NCI-H2081 (cell line): ENCODE data around the gene PTGS1.
"Not testable (repeated sequence)": the region's sequence is repeated elsewhere in the genome, so short reads cannot be mapped to it uniquely, and the experiment has no call there.

Source experiments
- DNase-seq, 2 experiments: peaks; one replicate each; lab custom pipeline; 2025; lab: John Stamatoyannopoulos, UW

Gene PTGS1

DNA sequence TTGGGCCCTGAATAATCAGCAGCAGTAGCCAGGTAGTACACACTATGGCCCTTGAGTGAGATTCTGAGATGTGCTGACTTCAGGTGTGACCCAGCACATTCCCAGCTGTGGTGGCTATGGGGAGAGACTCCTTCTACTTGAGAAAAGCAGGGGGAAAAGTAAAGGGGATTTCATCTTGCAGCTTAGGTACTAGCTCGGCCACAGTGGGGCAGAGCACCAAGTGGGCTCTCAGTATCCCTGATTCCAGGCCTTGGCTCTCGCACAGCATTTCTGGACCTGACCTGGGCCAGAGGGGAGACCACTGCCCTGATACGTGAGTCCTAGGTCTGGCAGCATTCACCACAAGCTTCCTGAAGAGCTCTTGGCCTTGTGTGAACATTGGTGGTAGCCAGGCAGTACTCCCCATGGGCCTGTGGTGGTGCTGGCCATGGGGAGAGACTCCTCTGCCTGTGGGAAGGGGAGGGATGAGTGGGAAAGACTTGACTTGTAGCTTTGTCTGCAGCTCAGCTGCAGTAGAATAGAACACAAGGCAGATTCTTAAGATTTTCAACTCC lies 27.6 kb downstream of the PTGS1 start:
- DNase-seq = no peak

DNA sequence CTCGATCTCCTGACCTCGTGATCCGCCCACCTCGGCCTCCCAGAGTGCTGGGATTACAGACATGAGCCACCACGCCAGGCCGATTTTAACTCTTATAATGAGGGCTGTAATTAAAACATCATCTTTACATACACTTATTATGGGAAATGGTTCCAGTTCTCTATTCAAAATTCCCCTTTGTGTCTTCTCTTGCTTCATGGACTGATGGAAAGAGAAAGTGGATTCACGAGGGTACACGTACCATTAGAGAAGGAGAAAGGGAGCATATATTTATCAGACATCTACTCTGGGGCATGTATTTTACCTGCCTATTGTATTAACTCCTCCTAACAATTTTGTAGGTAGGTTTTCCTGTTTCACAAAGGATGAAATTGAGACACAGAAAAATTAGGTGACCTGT lies 31.1 kb downstream of the PTGS1 start:
- no peak for DNase-seq

DNA sequence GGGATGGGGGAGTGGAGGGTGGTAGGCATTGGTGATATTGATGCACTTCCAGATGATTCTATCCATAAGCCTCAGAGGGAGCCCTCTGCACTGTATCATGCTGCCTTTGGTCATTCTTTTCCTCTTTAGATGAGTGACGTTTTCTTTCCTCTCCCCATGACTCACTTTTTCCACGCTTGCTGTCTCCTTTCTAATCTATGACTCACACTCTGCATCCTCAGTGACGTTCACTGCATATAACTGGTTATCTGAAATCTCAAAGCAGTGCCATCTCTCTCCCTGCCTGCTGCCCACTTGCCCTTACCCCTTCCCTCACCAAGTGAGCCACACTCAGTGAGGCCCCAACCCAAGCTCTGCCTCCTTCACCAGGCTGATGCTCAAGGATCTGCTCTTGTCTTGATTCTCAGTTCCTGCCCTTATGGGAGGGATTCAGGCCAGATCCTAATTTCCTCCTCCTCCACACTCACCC lies 31.6 kb downstream of the PTGS1 start:
- no peak for DNase-seq

DNA sequence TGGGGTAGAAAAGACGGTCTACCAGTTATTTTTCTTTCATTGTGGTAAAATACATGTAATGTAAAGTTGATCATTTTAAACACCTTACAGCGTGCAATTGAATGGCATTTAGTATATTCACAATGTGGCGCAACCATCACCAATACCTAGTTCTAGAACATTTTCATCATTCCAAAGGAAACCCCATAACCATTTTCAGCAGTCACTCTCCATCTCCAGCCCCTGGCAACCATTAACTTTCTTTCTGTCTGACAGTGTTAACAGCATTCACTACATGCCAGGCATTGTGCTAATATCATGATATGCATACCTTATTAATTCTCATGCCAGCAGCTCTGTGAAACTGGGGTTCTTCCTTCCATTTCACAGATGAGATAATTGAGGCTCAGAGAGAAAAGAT lies 32.0 kb downstream of the PTGS1 start:
- no peak for DNase-seq

DNA sequence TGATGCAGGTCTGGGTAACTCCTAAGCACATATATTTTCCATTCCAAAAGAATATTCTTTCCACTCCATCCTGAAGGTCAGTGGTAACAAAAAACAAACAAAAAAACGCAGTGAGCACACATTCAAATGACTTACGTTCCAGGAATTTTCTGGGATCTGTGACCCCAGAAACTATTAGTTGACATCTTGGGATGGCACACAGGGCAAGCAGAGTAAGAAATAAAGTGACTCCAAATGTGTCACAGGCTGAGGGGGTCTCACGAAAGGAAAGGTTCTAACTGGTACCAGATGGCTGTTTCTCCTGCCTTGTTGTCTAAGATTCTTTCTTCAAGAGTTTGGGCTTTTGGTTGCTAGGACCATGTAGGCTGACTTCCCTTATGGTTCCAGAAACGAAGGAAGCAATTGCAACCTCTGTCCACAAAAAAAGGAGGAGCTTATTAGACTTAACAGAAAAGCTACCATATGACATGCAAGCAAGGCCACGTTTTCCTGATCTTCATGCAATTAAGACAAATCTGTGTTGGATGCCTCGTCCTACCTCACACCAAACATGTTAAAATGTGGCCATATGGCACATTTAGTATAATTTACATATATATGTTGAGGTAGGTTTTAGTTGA lies 32.7 kb downstream of the PTGS1 start:
- DNase-seq = no peak

DNA sequence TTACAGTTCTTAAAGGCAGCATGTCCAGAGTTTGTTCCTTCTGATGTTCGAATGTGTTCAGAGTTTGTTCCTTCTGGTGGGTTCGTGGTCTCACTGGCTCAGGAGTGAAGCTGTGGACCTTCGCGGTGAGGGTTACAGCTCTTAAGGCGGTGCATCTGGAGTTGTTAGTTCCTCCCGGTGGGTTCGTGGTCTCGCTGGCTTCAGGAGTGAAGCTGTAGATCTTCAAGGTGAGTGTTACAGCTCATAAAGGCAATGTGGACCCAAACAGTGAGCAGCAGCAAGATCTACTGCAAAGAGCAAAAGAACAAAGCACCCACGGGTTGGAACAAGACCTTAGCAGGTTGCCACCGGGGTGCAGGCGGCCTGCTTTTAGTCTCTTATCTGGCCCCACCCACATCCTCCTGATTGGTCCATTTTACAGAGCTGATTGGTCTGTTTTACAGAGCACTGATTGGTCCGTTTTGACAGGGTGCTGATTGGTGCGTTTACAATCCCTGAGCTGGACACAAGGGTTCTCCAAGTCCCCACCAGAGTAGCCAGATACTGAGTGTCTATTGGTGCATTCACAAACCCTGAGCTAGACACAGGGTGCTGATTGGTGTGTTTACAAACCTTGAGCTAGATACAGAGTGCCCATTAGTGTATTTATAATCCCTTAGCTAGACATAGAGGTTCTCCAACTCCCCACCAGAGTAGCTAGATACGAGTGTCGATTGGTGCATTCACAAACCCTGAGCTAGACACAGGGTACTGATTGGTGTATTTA lies 34.7 kb downstream of the PTGS1 start:
- DNase-seq = not testable (repeated sequence)

DNA sequence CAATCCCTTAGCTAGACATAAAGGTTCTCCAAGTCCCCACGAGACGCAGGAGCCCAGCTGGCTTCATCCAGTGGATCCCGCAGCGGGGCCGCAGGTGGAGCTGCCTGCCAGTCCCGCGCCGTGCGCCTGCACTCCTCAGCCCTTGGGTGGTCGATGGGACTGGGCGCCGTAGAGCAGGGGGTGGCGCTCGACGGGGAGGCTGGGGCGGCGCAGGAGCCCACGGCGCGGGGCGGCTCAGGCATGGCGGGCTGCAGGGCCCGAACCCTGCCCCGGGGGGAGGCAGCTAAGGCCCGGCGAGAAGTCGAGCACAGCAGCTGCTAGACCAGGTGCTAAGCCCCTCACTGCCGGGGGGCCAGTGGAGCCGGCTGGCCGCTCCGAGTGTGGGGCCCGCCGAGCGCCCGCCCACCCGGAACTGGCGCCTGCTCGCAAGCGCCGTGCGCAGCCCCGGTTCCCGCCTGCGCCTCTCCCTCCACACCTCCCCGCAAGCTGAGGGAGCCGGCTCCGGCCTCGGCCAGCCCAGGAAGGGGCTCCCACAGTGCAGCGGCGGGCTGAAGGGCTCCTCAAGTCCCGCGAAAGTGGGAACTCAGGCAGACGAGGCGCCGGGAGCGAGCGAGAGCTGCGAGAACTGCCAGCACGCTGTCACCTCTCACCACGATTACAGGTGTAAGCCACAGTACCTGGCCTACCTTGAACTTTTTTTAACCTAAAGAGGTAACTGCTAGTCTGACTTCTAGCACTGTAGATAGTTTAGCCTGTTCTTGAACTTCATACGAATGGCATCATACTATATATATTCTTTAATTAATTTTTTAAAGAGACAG lies 35.5 kb downstream of the PTGS1 start:
- no peak for DNase-seq

DNA sequence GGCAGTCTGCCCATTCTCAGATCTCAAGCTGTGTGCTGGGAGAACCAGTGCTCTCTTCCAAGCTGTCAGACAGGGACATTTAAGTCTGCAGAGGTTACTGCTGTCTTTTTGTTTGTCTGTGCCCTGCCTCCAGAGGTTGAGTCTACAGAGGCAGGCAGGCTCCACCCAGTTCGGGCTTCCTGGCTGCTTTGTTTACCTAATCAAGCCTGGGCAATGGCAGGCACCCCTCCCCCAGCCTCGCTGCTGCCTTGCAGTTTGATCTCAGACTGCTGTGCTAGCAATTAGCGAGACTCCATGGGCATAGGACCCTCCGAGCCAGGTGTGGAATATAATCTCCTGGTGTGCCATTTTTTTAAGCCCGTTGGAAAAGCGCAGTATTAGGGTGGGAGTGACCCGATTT lies 43.3 kb downstream of the PTGS1 start:
- DNase-seq = not testable (repeated sequence)

DNA sequence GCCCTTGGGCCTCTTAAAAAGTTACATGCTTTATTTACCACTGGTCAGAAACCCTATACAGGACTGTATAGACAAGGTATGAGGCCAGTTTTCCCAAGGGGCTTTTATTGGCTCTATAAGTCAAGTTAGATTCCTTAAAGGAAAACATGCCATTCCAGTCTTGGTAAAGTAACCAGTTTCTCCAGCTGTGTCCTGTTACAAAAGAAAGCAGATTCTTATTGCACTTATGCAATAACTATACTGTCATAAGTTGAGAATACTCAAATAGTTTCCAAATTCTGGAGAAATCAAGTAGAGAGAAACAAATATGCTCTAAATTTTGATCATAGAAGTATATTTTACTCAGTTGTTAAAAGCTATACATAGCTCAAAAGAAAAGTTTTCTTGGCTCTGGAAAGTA lies 47.2 kb downstream of the PTGS1 start:
- no peak for DNase-seq

DNA sequence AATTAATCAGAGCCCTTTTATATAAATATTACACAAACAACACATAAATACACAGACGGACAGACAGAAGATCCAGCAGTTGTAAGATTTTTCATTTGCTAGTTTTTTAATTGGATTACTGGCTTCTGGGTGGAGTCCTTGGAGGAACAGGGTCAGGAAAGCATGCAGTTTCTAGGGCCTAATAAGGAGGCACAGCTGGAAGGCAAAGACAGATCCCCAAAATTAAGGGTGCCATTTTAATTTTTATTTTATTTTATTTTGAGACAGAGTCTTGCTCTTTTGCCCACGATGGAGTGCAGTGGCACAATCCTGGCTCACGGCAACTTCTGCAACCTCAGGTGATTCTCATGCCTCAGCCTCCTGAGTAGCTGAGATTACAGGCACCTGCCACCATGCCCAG lies 49.5 kb downstream of the PTGS1 start:
- DNase-seq = no peak

DNA sequence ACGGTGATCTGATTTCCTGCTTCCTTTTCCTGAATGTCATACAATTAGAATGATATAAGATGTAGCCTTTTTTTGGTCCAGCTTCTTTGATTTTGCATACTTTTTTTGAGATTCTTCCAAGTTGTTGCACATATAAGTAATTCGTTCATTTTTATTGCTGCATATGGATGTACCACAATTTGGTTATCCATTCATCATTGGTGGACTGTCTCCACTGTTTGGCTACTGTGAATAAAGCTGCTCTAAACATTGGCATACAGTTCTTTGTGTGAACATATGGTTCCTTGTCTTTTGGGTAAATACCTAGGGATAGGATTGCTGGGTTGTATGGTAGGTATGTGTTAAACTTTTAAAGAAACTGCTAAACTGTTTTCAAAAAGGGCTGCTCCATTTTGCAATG lies 54.3 kb downstream of the PTGS1 start:
- no peak for DNase-seq

DNA sequence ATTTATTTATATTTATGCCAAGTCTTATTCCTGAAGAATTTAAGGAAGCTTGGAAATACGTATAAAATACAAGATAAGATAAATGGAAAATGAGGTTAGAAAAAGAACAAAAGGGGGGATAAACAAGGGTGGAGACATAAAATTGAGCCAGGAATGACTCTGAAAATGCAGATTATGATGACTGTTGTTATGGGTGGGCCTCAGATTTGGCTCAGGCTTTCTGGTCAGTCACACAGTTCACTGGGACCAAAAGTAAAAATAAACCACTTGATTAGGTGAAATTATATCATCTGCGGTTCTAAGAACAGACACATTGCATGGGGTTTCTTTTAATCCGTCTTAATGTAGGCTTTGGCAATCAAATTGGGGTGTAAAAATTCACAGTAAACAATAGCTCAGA lies 55.9 kb downstream of the PTGS1 start:
- DNase-seq = no peak

DNA sequence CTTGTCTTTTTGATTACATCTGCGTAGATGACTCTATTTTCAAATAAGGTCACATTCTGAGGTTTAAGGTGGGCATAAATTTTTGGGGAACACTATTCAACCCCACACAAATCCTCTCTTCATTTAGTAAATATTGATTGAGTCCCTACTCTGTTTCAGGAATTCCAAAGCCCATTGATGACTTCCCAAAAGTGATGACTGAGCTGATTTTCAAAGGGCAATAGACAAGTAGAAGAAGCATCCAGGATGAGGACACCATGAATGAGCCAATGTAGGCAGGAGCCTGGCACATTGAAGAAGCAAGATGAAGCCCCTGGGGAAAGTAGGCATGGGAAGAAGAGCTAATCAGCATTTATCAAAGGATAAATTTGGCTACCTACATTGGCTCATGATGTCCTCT lies 71.7 kb downstream of the PTGS1 start:
- DNase-seq = no peak

DNA sequence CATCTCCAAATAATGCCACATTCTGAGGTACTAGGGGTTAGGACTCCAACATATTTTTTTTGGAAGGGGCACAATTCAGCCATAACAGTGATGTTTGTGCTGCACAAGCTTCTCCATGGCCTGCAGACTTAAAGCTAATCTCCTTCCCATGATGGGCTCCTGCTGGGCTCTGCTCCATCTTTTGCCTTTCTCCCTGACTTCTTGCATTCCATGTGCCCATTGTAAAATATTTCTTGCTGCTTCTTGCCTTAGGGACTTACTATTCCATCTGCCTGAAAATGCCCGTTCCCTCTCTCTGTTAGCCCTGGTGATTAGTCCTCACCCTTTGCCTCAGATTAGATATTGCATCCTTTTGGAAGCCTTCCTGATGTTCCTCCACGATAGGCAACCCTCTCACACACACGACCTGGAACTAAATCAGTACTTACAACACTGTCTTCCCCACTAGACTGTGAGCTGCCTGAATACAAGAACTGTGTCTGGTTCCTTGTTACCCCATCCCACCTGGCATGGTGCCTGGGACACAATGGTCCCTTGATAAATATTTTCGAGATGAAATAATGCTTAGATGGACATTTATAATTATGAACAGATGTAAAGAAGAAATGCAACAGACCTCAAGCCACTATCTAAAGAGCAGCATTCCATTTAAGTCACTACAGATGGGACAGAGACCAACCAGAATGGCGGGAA lies 73.4 kb downstream of the PTGS1 start:
- DNase-seq = no peak
